Measurements from ENCODE around the gene STIM1.

DNA sequence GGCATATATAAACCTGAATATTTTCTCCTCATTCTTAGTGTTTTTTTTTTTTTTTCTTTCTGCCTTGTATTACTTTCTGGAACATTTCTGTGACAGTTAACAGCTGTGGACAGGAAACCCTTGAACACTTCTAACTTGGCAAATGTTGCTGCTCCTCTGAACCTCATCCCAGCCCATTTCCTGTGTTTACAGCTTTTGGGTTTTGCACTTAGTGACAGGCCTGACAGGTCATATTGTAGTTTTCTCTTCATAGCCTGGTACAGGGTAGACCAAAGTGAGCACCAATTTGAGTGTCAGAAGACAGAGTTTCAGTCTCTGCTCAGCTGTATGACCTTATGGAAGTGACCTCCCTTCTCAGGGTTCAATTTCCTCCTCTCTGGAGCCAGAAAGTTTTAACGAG, 91.6 kb downstream of the STIM1 start:
- TF ChIP-seq, protein P1, sequence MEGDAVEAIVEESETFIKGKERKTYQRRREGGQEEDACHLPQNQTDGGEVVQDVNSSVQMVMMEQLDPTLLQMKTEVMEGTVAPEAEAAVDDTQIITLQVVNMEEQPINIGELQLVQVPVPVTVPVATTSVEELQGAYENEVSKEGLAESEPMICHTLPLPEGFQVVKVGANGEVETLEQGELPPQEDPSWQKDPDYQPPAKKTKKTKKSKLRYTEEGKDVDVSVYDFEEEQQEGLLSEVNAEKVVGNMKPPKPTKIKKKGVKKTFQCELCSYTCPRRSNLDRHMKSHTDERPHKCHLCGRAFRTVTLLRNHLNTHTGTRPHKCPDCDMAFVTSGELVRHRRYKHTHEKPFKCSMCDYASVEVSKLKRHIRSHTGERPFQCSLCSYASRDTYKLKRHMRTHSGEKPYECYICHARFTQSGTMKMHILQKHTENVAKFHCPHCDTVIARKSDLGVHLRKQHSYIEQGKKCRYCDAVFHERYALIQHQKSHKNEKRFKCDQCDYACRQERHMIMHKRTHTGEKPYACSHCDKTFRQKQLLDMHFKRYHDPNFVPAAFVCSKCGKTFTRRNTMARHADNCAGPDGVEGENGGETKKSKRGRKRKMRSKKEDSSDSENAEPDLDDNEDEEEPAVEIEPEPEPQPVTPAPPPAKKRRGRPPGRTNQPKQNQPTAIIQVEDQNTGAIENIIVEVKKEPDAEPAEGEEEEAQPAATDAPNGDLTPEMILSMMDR (IDR thresholded peaks at IDR 0.05): no peak
- TF ChIP-seq POLR2AphosphoS5 (IDR thresholded peaks at IDR 0.05; ENCODE audit: low read depth, low read length) (no peak), TCF7L2 (IDR thresholded peaks at IDR 0.05; ENCODE audit: low read depth, low read length) (no peak), SIN3A (IDR thresholded peaks at IDR 0.05; ENCODE audit: borderline replicate concordance, insufficient read depth, low read depth, low read length) (no peak)
- TF ChIP-seq, protein P2, sequence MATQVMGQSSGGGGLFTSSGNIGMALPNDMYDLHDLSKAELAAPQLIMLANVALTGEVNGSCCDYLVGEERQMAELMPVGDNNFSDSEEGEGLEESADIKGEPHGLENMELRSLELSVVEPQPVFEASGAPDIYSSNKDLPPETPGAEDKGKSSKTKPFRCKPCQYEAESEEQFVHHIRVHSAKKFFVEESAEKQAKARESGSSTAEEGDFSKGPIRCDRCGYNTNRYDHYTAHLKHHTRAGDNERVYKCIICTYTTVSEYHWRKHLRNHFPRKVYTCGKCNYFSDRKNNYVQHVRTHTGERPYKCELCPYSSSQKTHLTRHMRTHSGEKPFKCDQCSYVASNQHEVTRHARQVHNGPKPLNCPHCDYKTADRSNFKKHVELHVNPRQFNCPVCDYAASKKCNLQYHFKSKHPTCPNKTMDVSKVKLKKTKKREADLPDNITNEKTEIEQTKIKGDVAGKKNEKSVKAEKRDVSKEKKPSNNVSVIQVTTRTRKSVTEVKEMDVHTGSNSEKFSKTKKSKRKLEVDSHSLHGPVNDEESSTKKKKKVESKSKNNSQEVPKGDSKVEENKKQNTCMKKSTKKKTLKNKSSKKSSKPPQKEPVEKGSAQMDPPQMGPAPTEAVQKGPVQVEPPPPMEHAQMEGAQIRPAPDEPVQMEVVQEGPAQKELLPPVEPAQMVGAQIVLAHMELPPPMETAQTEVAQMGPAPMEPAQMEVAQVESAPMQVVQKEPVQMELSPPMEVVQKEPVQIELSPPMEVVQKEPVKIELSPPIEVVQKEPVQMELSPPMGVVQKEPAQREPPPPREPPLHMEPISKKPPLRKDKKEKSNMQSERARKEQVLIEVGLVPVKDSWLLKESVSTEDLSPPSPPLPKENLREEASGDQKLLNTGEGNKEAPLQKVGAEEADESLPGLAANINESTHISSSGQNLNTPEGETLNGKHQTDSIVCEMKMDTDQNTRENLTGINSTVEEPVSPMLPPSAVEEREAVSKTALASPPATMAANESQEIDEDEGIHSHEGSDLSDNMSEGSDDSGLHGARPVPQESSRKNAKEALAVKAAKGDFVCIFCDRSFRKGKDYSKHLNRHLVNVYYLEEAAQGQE (IDR thresholded peaks at IDR 0.05; ENCODE audit: insufficient read depth in 1 of 2, low read depth in 2 of 2, low read length in 1 of 2): no peak

All from Panc1 (cell line).